Measurements from ENCODE around the gene DDI1. TPM values are rescaled to one million over a fixed set of nuclear protein-coding genes. Genes with fewer than 3 reads are reported as not detected.

Gene DDI1
- total and polyA plus RNA-seq, 2 of the 13 experiments (the other 11 are each of a cell fraction or from before 2014, with no cell fraction given) = not detected

- Histone ChIP-seq H2AFZ (ENCODE audit: low read length) (no peak overlapping the region), H3K9ac (ENCODE audit: insufficient read depth, low read depth, low read length) (no peak overlapping the region), H3K4me1 (ENCODE audit: insufficient read depth, low read length) (no peaks in the 10 kb centered on the region), H3K4me3 (replicated peaks in 1 of 3; ENCODE audit: insufficient read depth in 1 of 3, low read depth in 2 of 3, low read length in 3 of 3) (no peak overlapping the region), H3K36me3 (replicated peaks in 1 of 2; ENCODE audit: control insufficient read depth in 1 of 2, insufficient read depth in 2 of 2, low read length in 2 of 2) (no peaks in the 10 kb centered on the region), H4K20me1 (ENCODE audit: insufficient read depth, low read length) (no peaks in the 10 kb centered on the region), H3K79me2 (ENCODE audit: insufficient read depth, low read length) (no peaks in the 10 kb centered on the region), H3K4me2 (ENCODE audit: low read depth, low read length) (no peak overlapping the region), H3K27me3 (ENCODE audit: control insufficient read depth in 1 of 2, insufficient read depth in 2 of 2, low read length in 2 of 2) (no peaks in the 10 kb centered on the region), H3K27ac (ENCODE audit: extremely low read length, insufficient read depth, low read length) (no peak overlapping the region), H3K9me3 (ENCODE audit: low read length) (no peaks in the 10 kb centered on the region)
- in situ Hi-C loops (cut with HindIII; ENCODE audit: extremely low pct_ligation_motif_present, low pct_unique_long_range_greater_than_20kb) (no loop called here), intact Hi-C loops (cut with micrococcal nuclease; ENCODE audit: unreplicated experiment) (no loop called here)
- no peak for FAIRE-seq
- ATAC-seq = no peak
- BruUV-seq (replicated peaks) = no TSS peak
- 3% methylated on average over 5 of the region's 5 CpGs for WGBS (ENCODE audit: low lambda C conversion rate)
- CTCF ChIA-PET (ENCODE audit: low intra/inter-chr PET ratio, low total read pairs) = no interaction called here
- DNase-seq (ENCODE audit: low spot score) = no peak
- no peak for TF ChIP-seq ZNF879 (CRISPR knock-in tag; IDR thresholded peaks at IDR 0.05)
- TF ChIP-seq RAD51 (IDR thresholded peaks at IDR 0.05; ENCODE audit: borderline replicate concordance) = no peak
- TF ChIP-seq HOXA5 (CRISPR knock-in tag; IDR thresholded peaks at IDR 0.05) = no peak
- TF ChIP-seq ZNF496 (CRISPR knock-in tag; IDR thresholded peaks at IDR 0.05; ENCODE audit: insufficient replicate concordance) = no peak
- no peak for TF ChIP-seq SNAPC2 (CRISPR knock-in tag; IDR thresholded peaks at IDR 0.05)
- no peak for TF ChIP-seq FOXC1 (CRISPR knock-in tag; IDR thresholded peaks at IDR 0.05; ENCODE audit: borderline replicate concordance)
- TF ChIP-seq SKI (IDR thresholded peaks at IDR 0.05; ENCODE audit: partially characterized antibody) = no peak
- POLR2A ChIA-PET = no interaction called here
These were observed 37.5 kb upstream of the DDI1 start for GRCh38 chr11:103998826-103999508.

- 1% methylated on average over 5 of the region's 5 CpGs for WGBS (ENCODE audit: low lambda C conversion rate)
- intact Hi-C loops (cut with micrococcal nuclease; ENCODE audit: unreplicated experiment) (no loop called here), in situ Hi-C loops (cut with HindIII; ENCODE audit: extremely low pct_ligation_motif_present, low pct_unique_long_range_greater_than_20kb) (no loop called here)
- DNase-seq (ENCODE audit: low spot score) (no peak), ATAC-seq (no peak), FAIRE-seq (no peak)
- Histone ChIP-seq H2AFZ (ENCODE audit: low read length) (no peak overlapping the region), H3K4me2 (ENCODE audit: low read depth, low read length) (no peak overlapping the region), H3K4me1 (ENCODE audit: insufficient read depth, low read length) (no peaks in the 10 kb centered on the region), H3K9ac (ENCODE audit: insufficient read depth, low read depth, low read length) (no peak overlapping the region), H3K79me2 (ENCODE audit: insufficient read depth, low read length) (no peaks in the 10 kb centered on the region), H4K20me1 (ENCODE audit: insufficient read depth, low read length) (no peaks in the 10 kb centered on the region), H3K36me3 (replicated peaks in 1 of 2; ENCODE audit: control insufficient read depth in 1 of 2, insufficient read depth in 2 of 2, low read length in 2 of 2) (no peaks in the 10 kb centered on the region), H3K27ac (ENCODE audit: extremely low read length, insufficient read depth, low read length) (no peak overlapping the region), H3K9me3 (ENCODE audit: low read length) (no peaks in the 10 kb centered on the region), H3K4me3 (replicated peaks in 1 of 3; ENCODE audit: insufficient read depth in 1 of 3, low read depth in 2 of 3, low read length in 3 of 3) (no peak overlapping the region), H3K27me3 (ENCODE audit: control insufficient read depth in 1 of 2, insufficient read depth in 2 of 2, low read length in 2 of 2) (no peaks in the 10 kb centered on the region)
- CTCF ChIA-PET (ENCODE audit: low intra/inter-chr PET ratio, low total read pairs) = no interaction called here
- no TSS peak for BruUV-seq (replicated peaks)
- POLR2A ChIA-PET = no interaction called here
- TF ChIP-seq MAF1 (CRISPR knock-in tag; IDR thresholded peaks at IDR 0.05; ENCODE audit: borderline replicate concordance) (no peak), ZC3H13 (CRISPR knock-in tag; IDR thresholded peaks at IDR 0.05) (no peak), ZBTB21 (CRISPR knock-in tag; IDR thresholded peaks at IDR 0.05) (no peak), ZBTB14 (CRISPR knock-in tag; IDR thresholded peaks at IDR 0.05) (no peak), ATF4 (CRISPR knock-in tag; IDR thresholded peaks at IDR 0.05) (no peak), SMARCC2 (IDR thresholded peaks at IDR 0.05) (no peak), MEIS2 (CRISPR knock-in tag; IDR thresholded peaks at IDR 0.05) (no peak), GATAD1 (CRISPR knock-in tag; IDR thresholded peaks at IDR 0.05) (no peak), KLF16 (CRISPR knock-in tag; IDR thresholded peaks at IDR 0.05) (no peak), ZNF101 (CRISPR knock-in tag; IDR thresholded peaks at IDR 0.05; ENCODE audit: borderline replicate concordance, low read depth) (no peak), SALL1 (CRISPR knock-in tag; IDR thresholded peaks at IDR 0.05) (no peak), DPF2 (CRISPR knock-in tag; IDR thresholded peaks at IDR 0.05; ENCODE audit: borderline replicate concordance, low read depth) (no peak), PLRG1 (conservative IDR thresholded peaks at IDR 0.05) (no peak)
These were observed 35.6 kb upstream of the DDI1 start for GRCh38 chr11:104000798-104001197.
